Stimulated activated CD4-positive, alpha-beta T cell treated with anti-CD3 and anti-CD28 coated beads, TNF-alpha, amount 100 ng/mL, for 48 hours (primary cell): ENCODE data around the gene PPP6C.

Experiments
- DNase-seq, 3 donors: peaks; one replicate each; pipeline ENCODE4 v3.0.0-alpha.2; 2020; ENCODE audit warnings: low read depth in 3 of 3

PPP6C gene

DNA sequence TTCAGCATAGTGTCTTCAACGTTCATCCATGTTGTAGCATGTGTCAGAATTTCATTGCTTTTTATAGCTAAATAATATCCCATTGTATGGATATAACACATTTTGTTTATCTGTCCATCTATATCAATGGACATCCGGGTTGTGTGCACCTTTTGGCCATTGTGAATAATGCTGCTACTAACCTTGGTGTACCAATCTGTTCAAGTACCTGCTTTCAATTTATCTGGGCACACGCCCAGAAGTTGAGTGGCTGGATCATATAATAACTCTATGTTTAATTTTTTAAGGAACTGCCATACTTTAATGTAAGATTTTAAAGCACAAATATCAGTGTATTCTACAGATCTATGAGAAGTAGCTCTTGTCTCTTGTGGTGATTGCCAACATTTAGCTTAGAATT, 89.8 kb downstream of the PPP6C start:
- no peak for DNase-seq
